GM12864 (cell line): Measurements from ENCODE around the gene ZNF414.

Source experiments
- DNase-seq: peaks from one replicate; pipeline ENCODE4 v3.0.0-alpha.2; 2011; ENCODE audit warnings: low read depth
- H3K4me3 ChIP-seq: 2 replicates; pipeline ENCODE4 v1.5.1; 2011; ENCODE audit warnings: mild to moderate bottlenecking, low read depth, low read length, control low read depth
- TF ChIP-seq, protein P1 (sequence below): IDR thresholded peaks from 2 replicates; pipeline ENCODE4 v1.5.1; 2011; ENCODE audit warnings: low read depth, mild to moderate bottlenecking, moderate library complexity, low read length, control low read depth, inconsistent platforms; ENCODE audit errors: missing control alignments

Gene ZNF414

DNA sequence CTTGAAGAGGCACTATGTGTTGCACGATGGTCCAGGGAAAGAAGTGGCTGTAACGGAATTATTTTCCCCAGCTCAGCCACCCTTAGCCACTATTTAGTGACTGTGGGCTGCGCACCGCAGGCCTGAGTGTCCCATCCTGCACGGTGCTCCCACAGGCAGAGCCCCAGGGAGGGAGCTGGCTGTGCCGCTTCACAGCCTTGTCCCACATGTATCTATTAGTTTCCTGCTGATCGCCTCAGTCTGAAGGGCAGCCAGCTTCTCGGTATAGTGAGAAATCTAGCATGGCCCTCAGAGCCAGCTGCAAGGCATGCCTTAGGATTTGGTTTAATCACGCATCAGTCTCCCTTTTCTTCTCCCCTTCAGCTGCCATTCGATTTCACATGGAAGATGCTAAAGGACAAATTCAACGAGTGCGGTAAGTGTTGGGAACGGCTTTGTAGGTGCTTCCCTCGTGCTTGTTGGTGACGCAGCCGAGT is 27.3 kb downstream of the ZNF414 start:
- H3K4me3 ChIP-seq, result no peak overlapping the region
- TF ChIP-seq, protein P1, sequence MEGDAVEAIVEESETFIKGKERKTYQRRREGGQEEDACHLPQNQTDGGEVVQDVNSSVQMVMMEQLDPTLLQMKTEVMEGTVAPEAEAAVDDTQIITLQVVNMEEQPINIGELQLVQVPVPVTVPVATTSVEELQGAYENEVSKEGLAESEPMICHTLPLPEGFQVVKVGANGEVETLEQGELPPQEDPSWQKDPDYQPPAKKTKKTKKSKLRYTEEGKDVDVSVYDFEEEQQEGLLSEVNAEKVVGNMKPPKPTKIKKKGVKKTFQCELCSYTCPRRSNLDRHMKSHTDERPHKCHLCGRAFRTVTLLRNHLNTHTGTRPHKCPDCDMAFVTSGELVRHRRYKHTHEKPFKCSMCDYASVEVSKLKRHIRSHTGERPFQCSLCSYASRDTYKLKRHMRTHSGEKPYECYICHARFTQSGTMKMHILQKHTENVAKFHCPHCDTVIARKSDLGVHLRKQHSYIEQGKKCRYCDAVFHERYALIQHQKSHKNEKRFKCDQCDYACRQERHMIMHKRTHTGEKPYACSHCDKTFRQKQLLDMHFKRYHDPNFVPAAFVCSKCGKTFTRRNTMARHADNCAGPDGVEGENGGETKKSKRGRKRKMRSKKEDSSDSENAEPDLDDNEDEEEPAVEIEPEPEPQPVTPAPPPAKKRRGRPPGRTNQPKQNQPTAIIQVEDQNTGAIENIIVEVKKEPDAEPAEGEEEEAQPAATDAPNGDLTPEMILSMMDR, result no peak
- DNase-seq, result no peak

DNA sequence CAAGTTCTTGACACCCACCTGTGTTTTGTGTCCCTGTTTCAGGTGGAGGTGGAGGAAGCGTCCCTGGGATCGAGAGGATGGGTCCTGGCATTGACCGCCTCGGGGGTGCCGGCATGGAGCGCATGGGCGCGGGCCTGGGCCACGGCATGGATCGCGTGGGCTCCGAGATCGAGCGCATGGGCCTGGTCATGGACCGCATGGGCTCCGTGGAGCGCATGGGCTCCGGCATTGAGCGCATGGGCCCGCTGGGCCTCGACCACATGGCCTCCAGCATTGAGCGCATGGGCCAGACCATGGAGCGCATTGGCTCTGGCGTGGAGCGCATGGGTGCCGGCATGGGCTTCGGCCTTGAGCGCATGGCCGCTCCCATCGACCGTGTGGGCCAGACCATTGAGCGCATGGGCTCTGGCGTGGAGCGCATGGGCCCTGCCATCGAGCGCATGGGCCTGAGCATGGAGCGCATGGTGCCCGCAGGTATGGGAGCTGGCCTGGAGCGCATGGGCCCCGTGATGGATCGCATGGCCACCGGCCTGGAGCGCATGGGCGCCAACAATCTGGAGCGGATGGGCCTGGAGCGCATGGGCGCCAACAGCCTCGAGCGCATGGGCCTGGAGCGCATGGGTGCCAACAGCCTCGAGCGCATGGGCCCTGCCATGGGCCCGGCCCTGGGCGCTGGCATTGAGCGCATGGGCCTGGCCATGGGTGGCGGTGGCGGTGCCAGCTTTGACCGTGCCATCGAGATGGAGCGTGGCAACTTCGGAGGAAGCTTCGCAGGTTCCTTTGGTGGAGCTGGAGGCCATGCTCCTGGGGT is 28.2 kb downstream of the ZNF414 start:
- no peak for DNase-seq
- no peak overlapping the region for H3K4me3 ChIP-seq
- TF ChIP-seq, protein P1, result no peak

DNA sequence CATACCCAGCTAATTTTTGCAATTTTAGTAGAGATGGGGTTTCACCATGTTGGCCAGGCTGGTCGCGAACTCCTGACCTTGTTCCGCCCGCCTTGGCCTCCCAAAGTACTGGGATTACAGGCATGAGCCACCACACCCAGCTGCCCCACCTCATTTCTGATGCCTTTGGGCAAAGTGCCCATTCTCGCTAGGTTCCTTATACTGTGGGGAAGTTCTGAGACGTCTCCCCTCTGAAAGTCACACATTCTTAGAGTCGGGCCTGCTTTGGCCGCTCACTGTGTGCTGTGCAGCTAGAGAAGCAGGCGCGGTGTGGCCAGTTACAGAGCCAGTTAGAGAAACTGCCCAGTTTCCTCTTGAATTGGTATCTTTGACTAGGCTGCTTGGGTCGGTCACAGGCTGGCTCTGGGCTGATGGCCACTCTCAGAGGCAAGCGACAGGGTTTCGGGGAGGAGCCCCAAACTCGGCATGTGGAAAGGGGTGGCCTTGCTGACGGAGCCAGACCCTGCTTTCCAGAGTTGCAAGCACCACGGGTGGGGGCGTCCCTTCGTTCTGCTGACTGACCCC is 29.6 kb downstream of the ZNF414 start:
- no peak for DNase-seq
- no peak overlapping the region for H3K4me3 ChIP-seq
- TF ChIP-seq, protein P1, result no peak

DNA sequence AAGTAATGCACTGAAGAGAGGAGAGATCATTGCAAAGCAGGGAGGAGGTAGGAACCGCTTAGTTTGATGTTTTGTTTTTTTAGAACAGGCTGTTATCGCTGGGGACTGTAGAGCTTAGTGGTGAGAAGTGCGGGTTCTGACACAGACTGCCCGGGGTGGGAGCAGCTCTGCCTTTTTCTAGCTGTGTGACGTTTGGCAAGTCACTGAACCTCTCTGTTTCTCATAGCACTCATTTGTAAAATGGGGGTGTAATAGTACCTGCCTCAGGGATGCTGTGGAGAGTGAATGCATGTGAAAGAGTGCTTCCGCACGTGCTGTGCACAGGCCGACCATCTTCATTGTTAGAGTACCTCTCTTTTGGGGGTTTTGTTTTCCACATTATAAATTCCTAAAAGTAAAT is 30.8 kb downstream of the ZNF414 start:
- TF ChIP-seq, protein P1, result no peak
- no peak overlapping the region for H3K4me3 ChIP-seq
- DNase-seq, result no peak

DNA sequence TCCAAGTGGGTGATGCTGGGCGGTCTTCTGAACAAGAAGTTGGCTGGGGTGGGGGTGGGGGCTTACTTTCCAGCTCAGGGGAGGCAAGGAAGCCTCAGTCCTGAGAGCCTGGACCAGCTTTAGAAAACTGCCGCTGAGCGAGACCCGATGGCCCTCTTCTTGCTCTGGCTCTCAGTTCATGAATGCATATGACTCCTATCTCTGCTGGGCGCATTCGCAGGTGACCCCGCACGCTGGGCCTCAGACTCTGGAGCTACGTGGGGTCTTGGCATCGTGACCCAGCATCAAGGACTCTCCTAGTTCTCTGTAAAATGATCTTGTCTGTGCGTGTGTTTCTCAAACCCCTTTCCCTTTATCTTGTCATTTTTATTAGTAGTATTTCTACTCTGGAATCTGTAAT is 31.3 kb downstream of the ZNF414 start:
- H3K4me3 ChIP-seq, result no peak overlapping the region
- no peak for DNase-seq
- TF ChIP-seq, protein P1, result no peak

DNA sequence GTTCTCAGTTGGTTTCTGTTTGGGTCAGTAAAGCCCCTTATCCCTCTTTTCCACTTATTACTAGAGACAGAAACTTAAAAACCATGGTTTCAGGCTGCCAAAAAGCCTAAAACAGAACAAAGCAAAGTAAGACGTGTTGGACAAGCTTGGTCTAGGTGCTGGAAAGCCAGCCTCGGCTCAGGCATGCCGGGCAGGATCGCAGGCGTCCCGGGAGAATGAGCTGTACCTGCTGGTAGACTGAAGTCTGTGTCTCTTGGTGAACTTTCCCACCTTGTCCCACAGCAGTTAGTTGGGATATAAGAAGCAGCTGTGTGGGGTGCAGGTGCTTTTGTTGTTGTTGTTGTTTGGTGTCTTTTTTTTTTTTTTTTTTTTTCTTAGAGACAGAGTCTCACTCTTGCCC is 32.4 kb downstream of the ZNF414 start:
- no peak for DNase-seq
- H3K4me3 ChIP-seq, result no peak overlapping the region
- TF ChIP-seq, protein P1, result no peak

DNA sequence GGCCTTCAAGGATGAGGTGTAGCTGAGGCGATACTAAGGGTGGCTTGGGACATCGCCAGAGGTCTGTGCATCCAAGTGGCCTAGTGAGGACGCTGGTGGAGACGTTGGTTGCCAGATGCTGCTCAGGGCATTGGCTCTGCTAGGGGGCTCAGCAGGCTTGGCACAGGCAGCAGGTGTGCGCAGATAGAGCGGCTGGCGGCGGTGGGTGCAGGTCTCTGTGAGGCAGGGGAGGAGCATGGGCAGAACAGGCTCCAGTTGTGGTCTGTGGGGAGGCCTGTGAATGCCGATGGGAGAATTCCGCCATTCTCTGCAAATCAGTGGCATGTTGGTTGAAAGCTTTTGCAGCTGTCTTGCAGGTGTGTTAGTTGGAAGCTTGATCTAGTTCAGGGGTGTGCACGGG is 32.8 kb downstream of the ZNF414 start:
- TF ChIP-seq, protein P1, result no peak
- DNase-seq, result no peak
- no peak overlapping the region for H3K4me3 ChIP-seq
